GM10266 (cell line): ENCODE results near the gene SULT2B1.
"Not testable (repeated sequence)": the region's sequence is repeated elsewhere in the genome, so short reads cannot be mapped to it uniquely, and the experiment has no call there.

Source experiments
- DNase-seq: peaks from one replicate; pipeline ENCODE4 v3.0.0; 2012; ENCODE audit errors: extremely low spot score
- TF ChIP-seq, protein P1 (sequence below): IDR thresholded peaks from 2 replicates; pipeline ENCODE4 v1.5.1; 2012; ENCODE audit warnings: mild to moderate bottlenecking, low read depth; ENCODE audit not compliant: control insufficient read depth, insufficient read depth; ENCODE audit errors: missing control alignments

Gene SULT2B1

GRCh38 chr19:48629599-48630295, 77.8 kb downstream of the SULT2B1 start:
- no peak for DNase-seq
- TF ChIP-seq, protein P1, sequence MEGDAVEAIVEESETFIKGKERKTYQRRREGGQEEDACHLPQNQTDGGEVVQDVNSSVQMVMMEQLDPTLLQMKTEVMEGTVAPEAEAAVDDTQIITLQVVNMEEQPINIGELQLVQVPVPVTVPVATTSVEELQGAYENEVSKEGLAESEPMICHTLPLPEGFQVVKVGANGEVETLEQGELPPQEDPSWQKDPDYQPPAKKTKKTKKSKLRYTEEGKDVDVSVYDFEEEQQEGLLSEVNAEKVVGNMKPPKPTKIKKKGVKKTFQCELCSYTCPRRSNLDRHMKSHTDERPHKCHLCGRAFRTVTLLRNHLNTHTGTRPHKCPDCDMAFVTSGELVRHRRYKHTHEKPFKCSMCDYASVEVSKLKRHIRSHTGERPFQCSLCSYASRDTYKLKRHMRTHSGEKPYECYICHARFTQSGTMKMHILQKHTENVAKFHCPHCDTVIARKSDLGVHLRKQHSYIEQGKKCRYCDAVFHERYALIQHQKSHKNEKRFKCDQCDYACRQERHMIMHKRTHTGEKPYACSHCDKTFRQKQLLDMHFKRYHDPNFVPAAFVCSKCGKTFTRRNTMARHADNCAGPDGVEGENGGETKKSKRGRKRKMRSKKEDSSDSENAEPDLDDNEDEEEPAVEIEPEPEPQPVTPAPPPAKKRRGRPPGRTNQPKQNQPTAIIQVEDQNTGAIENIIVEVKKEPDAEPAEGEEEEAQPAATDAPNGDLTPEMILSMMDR: no peak

DNA sequence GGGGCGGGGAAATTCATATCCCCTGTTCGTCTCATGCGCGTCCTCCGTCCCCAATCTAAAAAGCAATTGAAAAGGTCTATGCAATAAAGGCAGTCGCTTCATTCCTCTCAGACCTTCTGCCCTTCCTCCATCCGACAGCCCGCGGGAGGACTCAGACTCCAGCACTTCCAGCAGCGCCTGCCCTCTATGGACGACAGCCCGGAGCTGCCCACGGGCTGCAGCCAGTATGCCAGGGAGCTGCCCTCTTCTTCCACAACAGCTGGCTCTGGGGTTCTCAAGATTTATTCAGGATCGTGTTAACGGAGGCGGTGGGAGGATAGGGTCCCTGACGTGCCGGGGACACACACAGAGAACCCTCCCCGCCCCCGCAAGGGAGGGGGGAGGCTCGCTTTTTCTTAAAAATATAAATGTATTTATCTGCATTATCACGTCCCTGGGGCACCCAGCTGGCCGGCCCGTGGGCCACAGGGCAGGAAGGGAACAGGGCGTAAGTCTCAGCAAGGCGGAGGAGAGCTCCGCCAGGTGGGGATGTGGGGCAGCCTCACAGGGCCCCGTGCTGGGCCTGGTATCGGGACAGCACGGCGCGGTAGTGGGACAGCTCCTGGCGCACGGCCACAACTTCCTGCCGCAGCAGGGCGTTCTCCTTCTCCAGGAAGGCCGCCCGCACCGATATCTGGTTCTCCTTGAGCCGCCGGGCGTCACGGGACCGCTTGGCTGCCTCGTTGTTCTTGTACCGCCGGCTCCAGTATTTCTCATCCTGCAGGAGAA, 78.5 kb downstream of the SULT2B1 start:
- TF ChIP-seq, protein P1: no peak
- DNase-seq: no peak

GRCh38 chr19:48631225-48631624, 79.3 kb downstream of the SULT2B1 start:
- DNase-seq: no peak
- TF ChIP-seq, protein P1: no peak

- DNase-seq: not testable (repeated sequence)
Measured at GRCh38 chr19:48632286-48632685, 80.3 kb downstream of the SULT2B1 start.

DNA sequence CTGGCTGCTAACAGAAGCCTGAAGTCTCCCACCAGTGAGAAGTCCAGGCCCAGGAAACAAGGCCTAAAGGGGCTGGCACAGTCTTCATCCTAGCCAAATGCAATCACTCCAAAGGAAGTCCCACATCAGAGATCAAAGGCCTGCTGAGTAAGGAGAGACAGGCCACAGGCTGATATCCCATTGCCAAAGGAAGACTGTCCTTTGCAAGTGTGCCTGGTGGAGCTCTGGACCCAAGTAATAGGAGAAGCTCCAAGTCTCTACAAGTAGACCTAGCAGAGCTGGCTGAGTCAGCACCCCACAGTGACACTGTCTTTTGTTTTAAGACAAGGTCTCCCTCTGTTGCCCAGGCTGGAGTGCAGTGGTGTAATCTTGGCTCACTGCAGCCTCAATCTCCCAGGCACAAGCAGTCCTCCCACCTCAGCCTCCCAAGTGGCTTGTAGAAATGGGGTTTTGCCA, 80.7 kb downstream of the SULT2B1 start:
- DNase-seq: no peak

DNA sequence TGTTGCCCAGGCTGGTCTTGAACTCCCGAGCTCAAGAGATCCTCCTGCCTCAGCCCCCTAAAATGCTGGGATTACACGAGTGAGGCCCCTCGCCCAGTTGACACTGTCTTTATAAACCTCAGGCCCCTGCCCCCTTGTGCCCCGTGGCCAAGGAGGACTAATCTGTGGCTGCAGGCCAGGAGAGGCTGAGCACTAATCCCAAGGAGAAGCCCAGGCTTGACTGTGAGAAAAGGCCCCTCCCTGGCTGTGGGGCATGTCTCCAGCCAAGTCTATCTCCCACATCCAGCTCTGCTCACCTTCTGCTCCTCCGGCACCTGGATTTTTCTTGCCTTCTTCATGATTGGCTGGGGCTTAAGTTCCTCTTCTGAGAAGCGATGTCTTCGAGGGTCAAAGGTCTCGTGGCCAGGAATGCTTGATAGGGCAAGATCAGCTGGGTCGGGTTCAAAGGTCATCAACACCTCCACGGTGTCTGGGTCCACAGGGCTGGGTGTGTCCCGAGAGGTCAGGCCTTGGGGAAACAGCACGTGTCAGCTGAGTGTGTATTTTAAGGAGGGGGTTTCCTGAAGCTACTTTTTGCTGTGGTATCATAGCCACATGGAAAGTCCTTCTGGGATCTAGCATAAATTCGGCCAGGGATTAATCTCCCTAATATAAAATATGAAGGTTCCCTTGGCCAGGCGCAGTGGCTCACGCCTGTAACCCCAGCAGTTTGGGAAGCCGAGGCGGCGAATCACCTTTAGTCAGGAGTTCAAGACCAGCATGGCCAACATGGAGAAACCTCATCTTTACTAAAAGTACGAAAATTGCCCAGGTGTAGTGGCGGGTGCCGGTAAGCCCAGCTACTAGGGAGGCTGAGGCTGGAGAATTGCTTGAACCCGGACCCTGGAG, 81.4 kb downstream of the SULT2B1 start:
- TF ChIP-seq, protein P1: no peak
- DNase-seq: no peak

More for the DNA sequence above, 80.7 kb downstream of the SULT2B1 start:
- TF ChIP-seq, protein P1: no peak

- DNase-seq: no peak
- TF ChIP-seq, protein P1: no peak
Measured at GRCh38 chr19:48634036-48634342, 82.0 kb downstream of the SULT2B1 start.
